ENCODE measurements around the gene CD55. TPM values are rescaled to one million over a fixed set of nuclear protein-coding genes. Genes with fewer than 3 reads are reported as not detected.

Gene CD55
- total RNA-seq, 1 experiment from 2014 or later, result 17.3 TPM

DNA sequence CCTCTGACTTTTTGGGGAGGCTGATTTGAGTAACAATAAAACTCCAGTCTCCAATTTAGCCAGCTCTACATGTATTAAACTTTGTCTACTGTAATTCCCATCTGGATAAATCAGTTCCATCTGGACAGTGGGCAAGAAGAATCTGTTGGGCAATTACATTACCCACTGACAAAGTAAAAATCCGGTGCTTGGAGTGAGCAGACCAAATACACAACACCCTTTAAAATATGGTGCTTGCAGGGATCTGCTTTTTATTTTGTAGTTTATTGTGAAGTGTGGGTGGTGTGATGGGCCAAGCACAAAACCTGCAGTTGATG is 8.9 kb upstream of the CD55 start:
- Histone ChIP-seq H3K23me2 (ENCODE audit: insufficient read length, low read depth, low read length, poor library complexity, severe bottlenecking) (no peaks in the 10 kb centered on the region), H4K91ac (ENCODE audit: insufficient read length, low read depth, low read length) (no peak overlapping the region), H2BK120ac (ENCODE audit: low read depth, low read length, poor library complexity, severe bottlenecking) (no peak overlapping the region), H3T11ph (ENCODE audit: low read length) (no peak overlapping the region), H3K9ac (ENCODE audit: extremely low read depth, insufficient read length, low read length) (no peak overlapping the region), H3K4ac (ENCODE audit: low read depth, low read length) (no peak overlapping the region), H2BK5ac (ENCODE audit: insufficient read length, low read length) (no peak overlapping the region), H3K79me2 (ENCODE audit: insufficient read depth, low read length) (no peaks in the 10 kb centered on the region), H3K27ac (ENCODE audit: insufficient read length, low read depth, low read length) (no peak overlapping the region), H3K18ac (ENCODE audit: insufficient read length, low read depth, low read length) (no peak overlapping the region), H2AFZ (ENCODE audit: low read length) (no peak overlapping the region), H4K20me1 (ENCODE audit: control insufficient read depth, insufficient read depth, insufficient read length) (no peaks in the 10 kb centered on the region), H3K79me1 (ENCODE audit: insufficient read depth, low read depth, low read length, poor library complexity, severe bottlenecking) (no peaks in the 10 kb centered on the region), H3K4me2 (ENCODE audit: insufficient read depth, insufficient read length, low read length) (no peak overlapping the region), H3K4me1 (ENCODE audit: insufficient read depth, low read length) (no peaks in the 10 kb centered on the region; the same call in 1 of the 2 replicates), H2BK12ac (ENCODE audit: insufficient read length, low read depth, low read length) (no peak overlapping the region), H3K14ac (ENCODE audit: insufficient read depth, low read length) (no peak overlapping the region), H3K9me3 (ENCODE audit: control insufficient read depth, low read depth, low read length) (no peaks in the 10 kb centered on the region), H4K8ac (replicated peaks; ENCODE audit: insufficient read length, low read depth, low read length) (no peak overlapping the region), H4K5ac (ENCODE audit: insufficient read length, low read depth, low read length) (no peak overlapping the region), H3K23ac (ENCODE audit: insufficient read length, low read depth, low read length) (no peak overlapping the region), H2AK5ac (ENCODE audit: insufficient read length, low read length) (no peak overlapping the region), H2BK20ac (ENCODE audit: low read depth, low read length, poor library complexity, severe bottlenecking) (no peak overlapping the region), H2BK15ac (ENCODE audit: low read depth, low read length) (no peak overlapping the region), H3K27me3 (ENCODE audit: insufficient read depth, low read length) (no peaks in the 10 kb centered on the region), H3K56ac (ENCODE audit: insufficient read length, low read depth, low read length) (no peak overlapping the region)
- WGBS (ENCODE audit: extremely low coverage, insufficient read length, low lambda C conversion rate), result no CpG with 5 or more reads among the region's 1 CpG
- no peak overlapping the region for H3K4me3 Mint-ChIP-seq
- no peak for DNase-seq
- H3K9me3 Mint-ChIP-seq, result no peaks in the 10 kb centered on the region; a peak in 1 of 5 replicates
- H3K36me3 Mint-ChIP-seq (ENCODE audit: insufficient read depth in 1 of 3, low read depth in 3 of 3), result no peaks in the 10 kb centered on the region
- no peaks in the 10 kb centered on the region for H3K27me3 Mint-ChIP-seq (ENCODE audit: low read depth)
- peaks cover 35 to 37% of the 10 kb centered on the region in 2 experiments for H3K4me1 Mint-ChIP-seq
- no peak for TF ChIP-seq CTCF (conservative IDR thresholded peaks at IDR 0.05)
- H3K27ac Mint-ChIP-seq, result peak overlapping the region in 1 of 3 experiments; percentile 17; a peak in 1 of 7 replicates
